ENCODE measurements around the gene ZC3H4. TPM values are rescaled to one million over a fixed set of nuclear protein-coding genes. Genes with fewer than 3 reads are reported as not detected.

The ZC3H4 gene
- total RNA-seq, 1 experiment from 2014 or later: 94.4 TPM

GRCh38 chr19:47049307-47049700 lies 64.3 kb downstream of the ZC3H4 start:
- TF ChIP-seq, protein P1, sequence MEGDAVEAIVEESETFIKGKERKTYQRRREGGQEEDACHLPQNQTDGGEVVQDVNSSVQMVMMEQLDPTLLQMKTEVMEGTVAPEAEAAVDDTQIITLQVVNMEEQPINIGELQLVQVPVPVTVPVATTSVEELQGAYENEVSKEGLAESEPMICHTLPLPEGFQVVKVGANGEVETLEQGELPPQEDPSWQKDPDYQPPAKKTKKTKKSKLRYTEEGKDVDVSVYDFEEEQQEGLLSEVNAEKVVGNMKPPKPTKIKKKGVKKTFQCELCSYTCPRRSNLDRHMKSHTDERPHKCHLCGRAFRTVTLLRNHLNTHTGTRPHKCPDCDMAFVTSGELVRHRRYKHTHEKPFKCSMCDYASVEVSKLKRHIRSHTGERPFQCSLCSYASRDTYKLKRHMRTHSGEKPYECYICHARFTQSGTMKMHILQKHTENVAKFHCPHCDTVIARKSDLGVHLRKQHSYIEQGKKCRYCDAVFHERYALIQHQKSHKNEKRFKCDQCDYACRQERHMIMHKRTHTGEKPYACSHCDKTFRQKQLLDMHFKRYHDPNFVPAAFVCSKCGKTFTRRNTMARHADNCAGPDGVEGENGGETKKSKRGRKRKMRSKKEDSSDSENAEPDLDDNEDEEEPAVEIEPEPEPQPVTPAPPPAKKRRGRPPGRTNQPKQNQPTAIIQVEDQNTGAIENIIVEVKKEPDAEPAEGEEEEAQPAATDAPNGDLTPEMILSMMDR (conservative IDR thresholded peaks at IDR 0.05; ENCODE audit: low read depth, low read length): no peak
- TF ChIP-seq EZH2 (IDR thresholded peaks at IDR 0.05; ENCODE audit: borderline replicate concordance, low read depth, low read length, poor library complexity, severe bottlenecking): no peak
- BruUV-seq (replicated peaks): no TSS peak
- DNase-seq (ENCODE audit: low spot score): peak; percentile 71
- Histone ChIP-seq H3K36me3 (ENCODE audit: insufficient read depth, low read length, poor library complexity, severe bottlenecking) (no peaks in the 10 kb centered on the region), H3K27ac (ENCODE audit: low read depth, low read length, poor library complexity, severe bottlenecking) (peak overlapping the region; percentile 26), H3K4me3 (ENCODE audit: low read depth, low read length, poor library complexity, severe bottlenecking) (peak overlapping the region; percentile 94), H3K9me3 (ENCODE audit: low read depth, low read length, poor library complexity, severe bottlenecking) (no peaks in the 10 kb centered on the region), H3K4me1 (ENCODE audit: insufficient read depth, low read length, poor library complexity, severe bottlenecking) (peaks cover 9% of the 10 kb centered on the region), H3K27me3 (replicated peaks; ENCODE audit: insufficient read depth, low read depth, low read length, poor library complexity) (no peaks in the 10 kb centered on the region)
- ChIA-PET POLR2A (ENCODE audit: low non-redundant PET) (no interaction called here), CTCF (no interaction called here)
- intact Hi-C loops (cut with micrococcal nuclease; ENCODE audit: unreplicated experiment): no loop called here

DNA sequence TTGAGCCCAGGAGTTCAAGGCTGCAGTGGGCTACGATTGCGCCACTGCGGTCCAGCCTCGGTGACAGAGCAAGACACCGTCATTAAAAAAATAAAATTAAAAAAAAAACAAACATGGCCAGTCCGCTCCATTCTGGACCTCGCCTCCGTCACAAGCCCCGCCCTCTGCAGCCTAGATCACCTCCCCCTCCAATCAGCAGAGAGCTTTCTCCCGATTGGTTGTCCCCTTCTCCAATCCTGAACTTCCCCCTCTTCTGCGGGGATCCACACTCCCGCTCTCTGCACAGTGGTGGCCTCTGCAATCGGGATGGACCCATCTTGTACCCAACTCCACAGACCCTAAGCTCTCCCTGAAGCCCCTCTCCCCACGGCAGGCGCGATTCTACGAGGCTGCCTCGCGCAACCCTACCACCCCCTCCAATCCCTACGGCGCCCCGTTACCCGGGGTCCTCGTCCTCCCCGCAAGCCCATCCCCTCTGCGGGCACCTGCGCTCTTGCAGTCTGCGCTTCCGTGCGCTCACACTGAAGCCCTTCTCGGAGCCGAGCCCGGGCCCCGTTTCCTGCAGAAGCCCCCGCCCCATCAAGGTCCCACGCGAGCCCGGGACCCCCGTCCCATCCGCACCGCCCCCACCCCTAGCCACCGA lies 65.7 kb downstream of the ZC3H4 start:
- CTCF ChIA-PET: interaction anchor here (1.0 kb wide), 1 partner anchor 196 kb away, joined by 3 read pairs; no protein-coding TSS in a partner anchor
- POLR2A ChIA-PET (ENCODE audit: low non-redundant PET): no interaction called here
- peak overlapping the region; percentile 94 for H3K4me3 ChIP-seq (ENCODE audit: low read depth, low read length, poor library complexity, severe bottlenecking)
- intact Hi-C loops (cut with micrococcal nuclease; ENCODE audit: unreplicated experiment): no loop called here
- DNase-seq (ENCODE audit: low spot score): peak; percentile 94
- no TSS peak for BruUV-seq (replicated peaks)
- H3K27me3 ChIP-seq (replicated peaks; ENCODE audit: insufficient read depth, low read depth, low read length, poor library complexity): no peaks in the 10 kb centered on the region
- H3K27ac ChIP-seq (ENCODE audit: low read depth, low read length, poor library complexity, severe bottlenecking): peak overlapping the region; percentile 76
- H3K36me3 ChIP-seq (ENCODE audit: insufficient read depth, low read length, poor library complexity, severe bottlenecking): no peaks in the 10 kb centered on the region
- H3K4me1 ChIP-seq (ENCODE audit: insufficient read depth, low read length, poor library complexity, severe bottlenecking): peaks cover 9% of the 10 kb centered on the region
- H3K9me3 ChIP-seq (ENCODE audit: low read depth, low read length, poor library complexity, severe bottlenecking): no peaks in the 10 kb centered on the region
- TF ChIP-seq EZH2 (IDR thresholded peaks at IDR 0.05; ENCODE audit: borderline replicate concordance, low read depth, low read length, poor library complexity, severe bottlenecking): no peak
- TF ChIP-seq, protein P1 (conservative IDR thresholded peaks at IDR 0.05; ENCODE audit: low read depth, low read length): no peak

DNA sequence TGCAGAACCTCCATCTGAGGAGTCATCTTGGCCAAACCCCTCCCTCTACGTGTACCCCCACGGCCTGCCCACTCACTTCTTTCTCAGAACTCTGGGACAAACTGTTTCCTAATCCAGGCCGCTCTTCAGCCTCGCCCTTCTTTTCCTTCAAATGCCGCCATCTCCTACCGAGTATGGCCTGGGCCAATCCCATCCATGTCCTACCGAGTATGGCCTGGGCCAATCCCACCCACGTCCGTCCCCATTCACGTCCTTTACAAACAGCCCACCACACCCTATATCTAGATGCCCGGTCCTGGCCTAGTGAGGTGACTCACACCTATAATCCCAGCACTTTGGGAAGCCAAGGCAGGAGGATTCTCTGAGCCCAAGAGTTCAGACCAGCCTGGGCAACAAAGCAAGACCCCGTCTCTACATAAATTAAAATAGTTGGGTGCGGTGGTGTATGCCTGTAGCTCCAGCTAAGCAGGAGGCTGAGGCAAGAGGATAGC lies 66.3 kb downstream of the ZC3H4 start:
- H3K9me3 ChIP-seq (ENCODE audit: low read depth, low read length, poor library complexity, severe bottlenecking): no peaks in the 10 kb centered on the region
- H3K27ac ChIP-seq (ENCODE audit: low read depth, low read length, poor library complexity, severe bottlenecking): no peak overlapping the region
- TF ChIP-seq, protein P1 (conservative IDR thresholded peaks at IDR 0.05; ENCODE audit: low read depth, low read length): no peak
- TF ChIP-seq EZH2 (IDR thresholded peaks at IDR 0.05; ENCODE audit: borderline replicate concordance, low read depth, low read length, poor library complexity, severe bottlenecking): no peak
- no peaks in the 10 kb centered on the region for H3K27me3 ChIP-seq (replicated peaks; ENCODE audit: insufficient read depth, low read depth, low read length, poor library complexity)
- peak overlapping the region; percentile 94 for H3K4me3 ChIP-seq (ENCODE audit: low read depth, low read length, poor library complexity, severe bottlenecking)
- no TSS peak for BruUV-seq (replicated peaks)
- CTCF ChIA-PET: interaction anchor here (1.0 kb wide), 1 partner anchor 197 kb away, joined by 3 read pairs; no protein-coding TSS in a partner anchor
- intact Hi-C loops (cut with micrococcal nuclease; ENCODE audit: unreplicated experiment): no loop called here
- peaks cover 9% of the 10 kb centered on the region for H3K4me1 ChIP-seq (ENCODE audit: insufficient read depth, low read length, poor library complexity, severe bottlenecking)
- POLR2A ChIA-PET (ENCODE audit: low non-redundant PET): no interaction called here
- DNase-seq (ENCODE audit: low spot score): no peak
- no peaks in the 10 kb centered on the region for H3K36me3 ChIP-seq (ENCODE audit: insufficient read depth, low read length, poor library complexity, severe bottlenecking)

Measured in A673 (cell line).